ENCODE results near the gene GRM7. TPM values are rescaled to one million over a fixed set of nuclear protein-coding genes. Genes with fewer than 3 reads are reported as not detected.

Gene GRM7
- total and polyA plus RNA-seq, 2 experiments from 2014 or later, result 0.40 TPM; not detected in 1

GRCh38 chr3:7288133-7288532, 427.2 kb downstream of the GRM7 start (continued):
- TF ChIP-seq CREB1 (CRISPR knock-in tag; IDR thresholded peaks at IDR 0.05; ENCODE audit: low read depth), result no peak
- no peak for TF ChIP-seq EZH2phosphoT487 (IDR thresholded peaks at IDR 0.05; ENCODE audit: unreplicated experiment)
- TF ChIP-seq, protein P1, sequence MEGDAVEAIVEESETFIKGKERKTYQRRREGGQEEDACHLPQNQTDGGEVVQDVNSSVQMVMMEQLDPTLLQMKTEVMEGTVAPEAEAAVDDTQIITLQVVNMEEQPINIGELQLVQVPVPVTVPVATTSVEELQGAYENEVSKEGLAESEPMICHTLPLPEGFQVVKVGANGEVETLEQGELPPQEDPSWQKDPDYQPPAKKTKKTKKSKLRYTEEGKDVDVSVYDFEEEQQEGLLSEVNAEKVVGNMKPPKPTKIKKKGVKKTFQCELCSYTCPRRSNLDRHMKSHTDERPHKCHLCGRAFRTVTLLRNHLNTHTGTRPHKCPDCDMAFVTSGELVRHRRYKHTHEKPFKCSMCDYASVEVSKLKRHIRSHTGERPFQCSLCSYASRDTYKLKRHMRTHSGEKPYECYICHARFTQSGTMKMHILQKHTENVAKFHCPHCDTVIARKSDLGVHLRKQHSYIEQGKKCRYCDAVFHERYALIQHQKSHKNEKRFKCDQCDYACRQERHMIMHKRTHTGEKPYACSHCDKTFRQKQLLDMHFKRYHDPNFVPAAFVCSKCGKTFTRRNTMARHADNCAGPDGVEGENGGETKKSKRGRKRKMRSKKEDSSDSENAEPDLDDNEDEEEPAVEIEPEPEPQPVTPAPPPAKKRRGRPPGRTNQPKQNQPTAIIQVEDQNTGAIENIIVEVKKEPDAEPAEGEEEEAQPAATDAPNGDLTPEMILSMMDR (conservative IDR thresholded peaks at IDR 0.05; ENCODE audit: low read depth in 2 of 2), result no peak
- TF ChIP-seq NANOG (IDR thresholded peaks at IDR 0.05; ENCODE audit: borderline replicate concordance), result no peak
- TF ChIP-seq POLR2AphosphoS5 (IDR thresholded peaks at IDR 0.05; ENCODE audit: low read depth), result no peak
- TF ChIP-seq JUNB (IDR thresholded peaks at IDR 0.05; ENCODE audit: unreplicated experiment), result no peak

DNA sequence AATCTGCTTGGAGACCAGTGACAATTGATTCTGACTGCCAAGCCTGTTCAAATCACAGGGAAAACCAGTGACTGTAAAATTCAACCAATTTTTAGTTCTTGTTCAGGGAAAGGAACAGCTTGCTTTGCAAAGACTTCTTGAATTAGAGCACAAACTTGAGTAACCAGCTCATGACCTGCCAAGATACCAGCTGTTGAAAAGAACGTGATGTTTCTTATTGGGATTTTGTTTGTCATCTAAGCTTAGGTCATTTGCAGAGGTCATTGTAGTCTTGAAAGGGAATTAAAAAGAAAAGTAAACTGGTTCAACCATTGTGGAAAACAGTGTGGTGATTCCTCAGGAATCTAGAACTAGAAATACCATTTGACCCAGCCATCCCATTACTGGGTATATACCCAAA, 428.2 kb downstream of the GRM7 start:
- Mint-ChIP-seq H3K36me3 (ENCODE audit: low read depth) (no peaks in the 10 kb centered on the region; the same call in 2 of the 3 replicates), H3K27me3 (ENCODE audit: insufficient read depth, low read depth, poor library complexity) (no peaks in the 10 kb centered on the region), H3K4me3 (no peak overlapping the region), H3K27ac (no peak overlapping the region), H3K4me1 (no peaks in the 10 kb centered on the region), H3K9me3 (peaks cover 64% of the 10 kb centered on the region)
- no peak for ATAC-seq
- Histone ChIP-seq H4K20me1 (replicated peaks; ENCODE audit: insufficient read depth) (no peaks in the 10 kb centered on the region), H2AFZ (no peak overlapping the region), H3K4me1 (ENCODE audit: insufficient read depth) (no peaks in the 10 kb centered on the region), H3K4me2 (no peak overlapping the region), H3K27ac (ENCODE audit: low read depth) (no peak overlapping the region), H3K36me3 (ENCODE audit: insufficient read depth) (no peaks in the 10 kb centered on the region), H3K27me3 (ENCODE audit: insufficient read depth) (no peaks in the 10 kb centered on the region), H3K9me2 (ENCODE audit: insufficient read depth) (no peaks in the 10 kb centered on the region), H3F3A (replicated peaks; ENCODE audit: low read depth) (no peaks in the 10 kb centered on the region), H3K4me3 (no peak overlapping the region), H3K79me2 (replicated peaks; ENCODE audit: insufficient read depth) (no peaks in the 10 kb centered on the region)
- DNase-seq (ENCODE audit: low spot score), result no peak
- TF ChIP-seq NANOG (IDR thresholded peaks at IDR 0.05; ENCODE audit: borderline replicate concordance) (no peak), POLR2AphosphoS5 (IDR thresholded peaks at IDR 0.05; ENCODE audit: low read depth) (no peak), EZH2phosphoT487 (IDR thresholded peaks at IDR 0.05; ENCODE audit: unreplicated experiment) (no peak), JUNB (IDR thresholded peaks at IDR 0.05; ENCODE audit: unreplicated experiment) (no peak), ZNF114 (CRISPR knock-in tag; IDR thresholded peaks at IDR 0.05) (no peak), EZH2 (IDR thresholded peaks at IDR 0.05; ENCODE audit: low read depth, unreplicated experiment) (no peak), ZNF331 (CRISPR knock-in tag; IDR thresholded peaks at IDR 0.05; ENCODE audit: low read depth) (no peak)
- TF ChIP-seq, protein P1 (conservative IDR thresholded peaks at IDR 0.05; ENCODE audit: low read depth in 2 of 2), result no peak
- TF ChIP-seq, protein P2, sequence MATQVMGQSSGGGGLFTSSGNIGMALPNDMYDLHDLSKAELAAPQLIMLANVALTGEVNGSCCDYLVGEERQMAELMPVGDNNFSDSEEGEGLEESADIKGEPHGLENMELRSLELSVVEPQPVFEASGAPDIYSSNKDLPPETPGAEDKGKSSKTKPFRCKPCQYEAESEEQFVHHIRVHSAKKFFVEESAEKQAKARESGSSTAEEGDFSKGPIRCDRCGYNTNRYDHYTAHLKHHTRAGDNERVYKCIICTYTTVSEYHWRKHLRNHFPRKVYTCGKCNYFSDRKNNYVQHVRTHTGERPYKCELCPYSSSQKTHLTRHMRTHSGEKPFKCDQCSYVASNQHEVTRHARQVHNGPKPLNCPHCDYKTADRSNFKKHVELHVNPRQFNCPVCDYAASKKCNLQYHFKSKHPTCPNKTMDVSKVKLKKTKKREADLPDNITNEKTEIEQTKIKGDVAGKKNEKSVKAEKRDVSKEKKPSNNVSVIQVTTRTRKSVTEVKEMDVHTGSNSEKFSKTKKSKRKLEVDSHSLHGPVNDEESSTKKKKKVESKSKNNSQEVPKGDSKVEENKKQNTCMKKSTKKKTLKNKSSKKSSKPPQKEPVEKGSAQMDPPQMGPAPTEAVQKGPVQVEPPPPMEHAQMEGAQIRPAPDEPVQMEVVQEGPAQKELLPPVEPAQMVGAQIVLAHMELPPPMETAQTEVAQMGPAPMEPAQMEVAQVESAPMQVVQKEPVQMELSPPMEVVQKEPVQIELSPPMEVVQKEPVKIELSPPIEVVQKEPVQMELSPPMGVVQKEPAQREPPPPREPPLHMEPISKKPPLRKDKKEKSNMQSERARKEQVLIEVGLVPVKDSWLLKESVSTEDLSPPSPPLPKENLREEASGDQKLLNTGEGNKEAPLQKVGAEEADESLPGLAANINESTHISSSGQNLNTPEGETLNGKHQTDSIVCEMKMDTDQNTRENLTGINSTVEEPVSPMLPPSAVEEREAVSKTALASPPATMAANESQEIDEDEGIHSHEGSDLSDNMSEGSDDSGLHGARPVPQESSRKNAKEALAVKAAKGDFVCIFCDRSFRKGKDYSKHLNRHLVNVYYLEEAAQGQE (IDR thresholded peaks at IDR 0.05; ENCODE audit: unreplicated experiment), result no peak
- TF ChIP-seq, protein P3, sequence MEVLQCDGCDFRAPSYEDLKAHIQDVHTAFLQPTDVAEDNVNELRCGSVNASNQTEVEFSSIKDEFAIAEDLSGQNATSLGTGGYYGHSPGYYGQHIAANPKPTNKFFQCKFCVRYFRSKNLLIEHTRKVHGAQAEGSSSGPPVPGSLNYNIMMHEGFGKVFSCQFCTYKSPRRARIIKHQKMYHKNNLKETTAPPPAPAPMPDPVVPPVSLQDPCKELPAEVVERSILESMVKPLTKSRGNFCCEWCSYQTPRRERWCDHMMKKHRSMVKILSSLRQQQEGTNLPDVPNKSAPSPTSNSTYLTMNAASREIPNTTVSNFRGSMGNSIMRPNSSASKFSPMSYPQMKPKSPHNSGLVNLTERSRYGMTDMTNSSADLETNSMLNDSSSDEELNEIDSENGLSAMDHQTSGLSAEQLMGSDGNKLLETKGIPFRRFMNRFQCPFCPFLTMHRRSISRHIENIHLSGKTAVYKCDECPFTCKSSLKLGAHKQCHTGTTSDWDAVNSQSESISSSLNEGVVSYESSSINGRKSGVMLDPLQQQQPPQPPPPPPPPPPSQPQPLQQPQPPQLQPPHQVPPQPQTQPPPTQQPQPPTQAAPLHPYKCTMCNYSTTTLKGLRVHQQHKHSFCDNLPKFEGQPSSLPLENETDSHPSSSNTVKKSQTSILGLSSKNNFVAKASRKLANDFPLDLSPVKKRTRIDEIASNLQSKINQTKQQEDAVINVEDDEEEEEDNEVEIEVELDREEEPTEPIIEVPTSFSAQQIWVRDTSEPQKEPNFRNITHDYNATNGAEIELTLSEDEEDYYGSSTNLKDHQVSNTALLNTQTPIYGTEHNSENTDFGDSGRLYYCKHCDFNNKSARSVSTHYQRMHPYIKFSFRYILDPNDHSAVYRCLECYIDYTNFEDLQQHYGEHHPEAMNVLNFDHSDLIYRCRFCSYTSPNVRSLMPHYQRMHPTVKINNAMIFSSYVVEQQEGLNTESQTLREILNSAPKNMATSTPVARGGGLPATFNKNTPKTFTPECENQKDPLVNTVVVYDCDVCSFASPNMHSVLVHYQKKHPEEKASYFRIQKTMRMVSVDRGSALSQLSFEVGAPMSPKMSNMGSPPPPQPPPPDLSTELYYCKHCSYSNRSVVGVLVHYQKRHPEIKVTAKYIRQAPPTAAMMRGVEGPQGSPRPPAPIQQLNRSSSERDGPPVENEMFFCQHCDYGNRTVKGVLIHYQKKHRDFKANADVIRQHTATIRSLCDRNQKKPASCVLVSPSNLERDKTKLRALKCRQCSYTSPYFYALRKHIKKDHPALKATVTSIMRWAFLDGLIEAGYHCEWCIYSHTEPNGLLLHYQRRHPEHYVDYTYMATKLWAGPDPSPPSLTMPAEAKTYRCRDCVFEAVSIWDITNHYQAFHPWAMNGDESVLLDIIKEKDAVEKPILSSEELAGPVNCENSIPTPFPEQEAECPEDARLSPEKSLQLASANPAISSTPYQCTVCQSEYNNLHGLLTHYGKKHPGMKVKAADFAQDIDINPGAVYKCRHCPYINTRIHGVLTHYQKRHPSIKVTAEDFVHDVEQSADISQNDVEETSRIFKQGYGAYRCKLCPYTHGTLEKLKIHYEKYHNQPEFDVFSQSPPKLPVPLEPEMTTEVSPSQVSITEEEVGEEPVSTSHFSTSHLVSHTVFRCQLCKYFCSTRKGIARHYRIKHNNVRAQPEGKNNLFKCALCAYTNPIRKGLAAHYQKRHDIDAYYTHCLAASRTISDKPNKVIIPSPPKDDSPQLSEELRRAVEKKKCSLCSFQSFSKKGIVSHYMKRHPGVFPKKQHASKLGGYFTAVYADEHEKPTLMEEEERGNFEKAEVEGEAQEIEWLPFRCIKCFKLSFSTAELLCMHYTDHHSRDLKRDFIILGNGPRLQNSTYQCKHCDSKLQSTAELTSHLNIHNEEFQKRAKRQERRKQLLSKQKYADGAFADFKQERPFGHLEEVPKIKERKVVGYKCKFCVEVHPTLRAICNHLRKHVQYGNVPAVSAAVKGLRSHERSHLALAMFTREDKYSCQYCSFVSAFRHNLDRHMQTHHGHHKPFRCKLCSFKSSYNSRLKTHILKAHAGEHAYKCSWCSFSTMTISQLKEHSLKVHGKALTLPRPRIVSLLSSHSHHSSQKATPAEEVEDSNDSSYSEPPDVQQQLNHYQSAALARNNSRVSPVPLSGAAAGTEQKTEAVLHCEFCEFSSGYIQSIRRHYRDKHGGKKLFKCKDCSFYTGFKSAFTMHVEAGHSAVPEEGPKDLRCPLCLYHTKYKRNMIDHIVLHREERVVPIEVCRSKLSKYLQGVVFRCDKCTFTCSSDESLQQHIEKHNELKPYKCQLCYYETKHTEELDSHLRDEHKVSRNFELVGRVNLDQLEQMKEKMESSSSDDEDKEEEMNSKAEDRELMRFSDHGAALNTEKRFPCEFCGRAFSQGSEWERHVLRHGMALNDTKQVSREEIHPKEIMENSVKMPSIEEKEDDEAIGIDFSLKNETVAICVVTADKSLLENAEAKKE (CRISPR knock-in tag; IDR thresholded peaks at IDR 0.05), result no peak
